ENCODE results near the gene MBTPS1.

MBTPS1 gene

GRCh38 chr16:84034516-84034915 is 82.2 kb downstream of the MBTPS1 start:
- Histone ChIP-seq H3K9ac (no peak overlapping the region), H3K4me1 (ENCODE audit: low read depth, poor library complexity, severe bottlenecking) (no peaks in the 10 kb centered on the region)
- TF ChIP-seq CTCF (conservative IDR thresholded peaks at IDR 0.05; ENCODE audit: low read depth, low read length) = no peak

GRCh38 chr16:84033251-84034195 is 83.2 kb downstream of the MBTPS1 start:
- H3K27me3 ChIP-seq (ENCODE audit: insufficient read depth, low read depth) = peaks cover 58% of the 10 kb centered on the region
- H3K36me3 ChIP-seq (ENCODE audit: insufficient read depth) = no peaks in the 10 kb centered on the region
- no peak for TF ChIP-seq CTCF (conservative IDR thresholded peaks at IDR 0.05; ENCODE audit: low read depth, low read length)
- no peak overlapping the region for H3K27ac ChIP-seq
- H3K4me2 ChIP-seq = no peak overlapping the region
- no peak overlapping the region for H2AFZ ChIP-seq (ENCODE audit: low read depth)
- no peaks in the 10 kb centered on the region for H3K4me1 ChIP-seq (ENCODE audit: low read depth, poor library complexity, severe bottlenecking)
- no peaks in the 10 kb centered on the region for H4K20me1 ChIP-seq (ENCODE audit: insufficient read depth)
- no peaks in the 10 kb centered on the region for H3K79me2 ChIP-seq (ENCODE audit: insufficient read depth, low read depth)
- H3K9ac ChIP-seq = no peak overlapping the region
- H3K4me3 ChIP-seq (IDR thresholded peaks at IDR 0.05; ENCODE audit: insufficient read depth, low read depth, low read length) = no peak overlapping the region

More at GRCh38 chr16:84034516-84034915, 82.2 kb downstream of the MBTPS1 start:
- Histone ChIP-seq H2AFZ (ENCODE audit: low read depth) (no peak overlapping the region), H3K4me3 (IDR thresholded peaks at IDR 0.05; ENCODE audit: insufficient read depth, low read depth, low read length) (no peak overlapping the region), H3K4me2 (no peak overlapping the region), H3K36me3 (ENCODE audit: insufficient read depth) (no peaks in the 10 kb centered on the region), H3K79me2 (ENCODE audit: insufficient read depth, low read depth) (no peaks in the 10 kb centered on the region), H3K27ac (no peak overlapping the region), H3K27me3 (ENCODE audit: insufficient read depth, low read depth) (peaks cover 56% of the 10 kb centered on the region), H4K20me1 (ENCODE audit: insufficient read depth) (no peaks in the 10 kb centered on the region)

GRCh38 chr16:84032458-84033178 is 84.1 kb downstream of the MBTPS1 start:
- H3K36me3 ChIP-seq (ENCODE audit: insufficient read depth) = no peaks in the 10 kb centered on the region
- no peaks in the 10 kb centered on the region for H3K4me1 ChIP-seq (ENCODE audit: low read depth, poor library complexity, severe bottlenecking)
- H3K4me3 ChIP-seq (IDR thresholded peaks at IDR 0.05; ENCODE audit: insufficient read depth, low read depth, low read length) = no peak overlapping the region
- H4K20me1 ChIP-seq (ENCODE audit: insufficient read depth) = no peaks in the 10 kb centered on the region
- TF ChIP-seq CTCF (conservative IDR thresholded peaks at IDR 0.05; ENCODE audit: low read depth, low read length) = no peak
- no peak overlapping the region for H3K9ac ChIP-seq
- H3K79me2 ChIP-seq (ENCODE audit: insufficient read depth, low read depth) = no peaks in the 10 kb centered on the region
- H3K27me3 ChIP-seq (ENCODE audit: insufficient read depth, low read depth) = peaks cover 62% of the 10 kb centered on the region
- H3K4me2 ChIP-seq = no peak overlapping the region
- no peak overlapping the region for H3K27ac ChIP-seq
- no peak overlapping the region for H2AFZ ChIP-seq (ENCODE audit: low read depth)

GRCh38 chr16:84031556-84031955 is 85.2 kb downstream of the MBTPS1 start:
- TF ChIP-seq CTCF (conservative IDR thresholded peaks at IDR 0.05; ENCODE audit: low read depth, low read length) = no peak
- peaks cover 70% of the 10 kb centered on the region for H3K27me3 ChIP-seq (ENCODE audit: insufficient read depth, low read depth)

More at GRCh38 chr16:84031556-84031955, 85.2 kb downstream of the MBTPS1 start:
- H3K4me2 ChIP-seq = no peak overlapping the region
- H3K4me1 ChIP-seq (ENCODE audit: low read depth, poor library complexity, severe bottlenecking) = no peaks in the 10 kb centered on the region
- H3K36me3 ChIP-seq (ENCODE audit: insufficient read depth) = no peaks in the 10 kb centered on the region
- H4K20me1 ChIP-seq (ENCODE audit: insufficient read depth) = no peaks in the 10 kb centered on the region
- H3K27ac ChIP-seq = no peak overlapping the region
- H2AFZ ChIP-seq (ENCODE audit: low read depth) = no peak overlapping the region
- no peaks in the 10 kb centered on the region for H3K79me2 ChIP-seq (ENCODE audit: insufficient read depth, low read depth)
- H3K9ac ChIP-seq = no peak overlapping the region
- H3K4me3 ChIP-seq (IDR thresholded peaks at IDR 0.05; ENCODE audit: insufficient read depth, low read depth, low read length) = no peak overlapping the region

Measured in KMS-11 (cell line).